ENCODE results near the gene ZMIZ1.

The ZMIZ1 gene

DNA sequence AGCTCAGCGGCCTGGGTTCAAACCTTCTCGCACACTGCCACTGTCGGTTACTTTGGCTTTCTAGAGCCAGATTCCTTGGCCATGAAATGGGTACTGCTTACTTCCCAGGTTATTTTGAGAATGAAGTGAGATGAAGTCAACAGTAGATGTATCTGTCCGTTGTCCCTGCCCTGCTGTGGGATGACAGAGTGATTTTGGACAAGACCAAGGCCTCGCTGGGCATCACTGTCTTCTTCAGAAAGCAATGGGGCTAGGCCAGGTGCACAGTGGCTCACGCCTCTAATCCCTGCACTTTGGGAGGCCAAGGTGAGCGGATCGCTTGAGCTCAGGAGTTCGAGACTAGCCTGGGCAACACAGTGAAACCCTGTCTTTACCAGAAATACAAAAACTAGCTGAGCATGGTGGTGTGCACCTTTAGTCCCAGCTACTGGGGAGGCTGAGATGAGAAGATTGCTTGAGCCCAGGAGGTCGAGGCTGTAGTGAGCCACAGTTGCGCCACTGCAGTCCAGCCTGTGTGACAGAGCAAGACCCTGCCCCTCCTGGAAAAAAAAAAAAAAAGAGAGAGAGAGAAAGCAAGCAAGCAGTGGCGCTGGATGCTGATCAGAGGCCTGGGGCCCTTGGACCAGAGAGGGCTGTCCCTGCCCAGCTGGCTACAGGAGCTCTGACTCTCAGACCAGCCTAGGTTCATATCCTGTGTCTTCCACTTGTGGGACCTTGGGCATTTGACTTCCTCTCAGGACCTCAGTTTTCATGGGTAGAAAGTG is 25.8 kb downstream of the ZMIZ1 start:
- TF ChIP-seq, protein P1, sequence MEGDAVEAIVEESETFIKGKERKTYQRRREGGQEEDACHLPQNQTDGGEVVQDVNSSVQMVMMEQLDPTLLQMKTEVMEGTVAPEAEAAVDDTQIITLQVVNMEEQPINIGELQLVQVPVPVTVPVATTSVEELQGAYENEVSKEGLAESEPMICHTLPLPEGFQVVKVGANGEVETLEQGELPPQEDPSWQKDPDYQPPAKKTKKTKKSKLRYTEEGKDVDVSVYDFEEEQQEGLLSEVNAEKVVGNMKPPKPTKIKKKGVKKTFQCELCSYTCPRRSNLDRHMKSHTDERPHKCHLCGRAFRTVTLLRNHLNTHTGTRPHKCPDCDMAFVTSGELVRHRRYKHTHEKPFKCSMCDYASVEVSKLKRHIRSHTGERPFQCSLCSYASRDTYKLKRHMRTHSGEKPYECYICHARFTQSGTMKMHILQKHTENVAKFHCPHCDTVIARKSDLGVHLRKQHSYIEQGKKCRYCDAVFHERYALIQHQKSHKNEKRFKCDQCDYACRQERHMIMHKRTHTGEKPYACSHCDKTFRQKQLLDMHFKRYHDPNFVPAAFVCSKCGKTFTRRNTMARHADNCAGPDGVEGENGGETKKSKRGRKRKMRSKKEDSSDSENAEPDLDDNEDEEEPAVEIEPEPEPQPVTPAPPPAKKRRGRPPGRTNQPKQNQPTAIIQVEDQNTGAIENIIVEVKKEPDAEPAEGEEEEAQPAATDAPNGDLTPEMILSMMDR (IDR thresholded peaks at IDR 0.05; ENCODE audit: low read depth, low read length): no peak
- H3K4me3 ChIP-seq (replicated peaks in 1 of 2; ENCODE audit: low read depth in 2 of 2, low read length in 2 of 2): no peak overlapping the region
- DNase-seq (ENCODE audit: low read depth in 2 of 2): no peak

DNA sequence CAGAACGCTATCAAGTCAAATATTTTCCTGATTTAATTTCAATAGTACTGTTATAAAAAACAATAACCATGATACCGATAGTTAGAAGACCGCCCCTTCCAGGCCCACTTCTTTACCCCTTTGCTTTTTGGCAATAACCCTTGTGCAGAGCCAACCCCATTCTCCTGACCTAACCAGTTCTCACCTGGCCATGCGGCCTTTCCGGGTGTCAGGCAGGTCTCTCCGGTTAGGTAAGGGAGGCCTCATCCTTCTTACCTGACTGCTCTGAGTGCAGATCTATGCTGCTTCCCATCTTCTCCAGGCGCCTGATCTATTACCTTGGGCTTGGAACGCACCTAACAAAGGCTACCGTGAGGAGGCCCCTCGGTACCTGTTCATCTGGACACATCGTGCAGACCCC is 26.6 kb downstream of the ZMIZ1 start:
- DNase-seq (ENCODE audit: low read depth in 2 of 2): no peak
- TF ChIP-seq, protein P1 (IDR thresholded peaks at IDR 0.05; ENCODE audit: low read depth, low read length): no peak
- H3K4me3 ChIP-seq (replicated peaks in 1 of 2; ENCODE audit: low read depth in 2 of 2, low read length in 2 of 2): no peak overlapping the region

DNA sequence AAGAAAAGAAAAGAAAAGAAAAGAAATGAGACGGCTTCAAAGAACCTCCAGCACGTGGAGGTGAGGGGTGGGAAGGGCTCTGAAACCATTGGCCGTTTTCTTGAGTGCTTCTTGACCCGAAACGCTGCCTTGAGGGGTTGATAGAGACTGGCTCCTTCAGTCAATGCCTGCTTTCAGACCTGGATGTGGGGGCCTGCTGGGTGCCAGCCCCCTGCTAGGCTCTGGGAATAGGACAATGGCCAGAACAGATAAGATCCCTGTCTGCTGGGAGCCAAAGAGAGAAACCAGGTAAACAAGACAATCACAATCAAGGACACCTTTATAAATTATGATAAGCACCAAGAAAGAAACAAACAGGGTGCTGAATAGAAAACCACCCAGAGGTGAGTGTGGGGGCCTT is 27.7 kb downstream of the ZMIZ1 start:
- DNase-seq (ENCODE audit: low read depth in 2 of 2): no peak
- H3K4me3 ChIP-seq (replicated peaks in 1 of 2; ENCODE audit: low read depth in 2 of 2, low read length in 2 of 2): no peak overlapping the region
- TF ChIP-seq, protein P1 (IDR thresholded peaks at IDR 0.05; ENCODE audit: low read depth, low read length): no peak

DNA sequence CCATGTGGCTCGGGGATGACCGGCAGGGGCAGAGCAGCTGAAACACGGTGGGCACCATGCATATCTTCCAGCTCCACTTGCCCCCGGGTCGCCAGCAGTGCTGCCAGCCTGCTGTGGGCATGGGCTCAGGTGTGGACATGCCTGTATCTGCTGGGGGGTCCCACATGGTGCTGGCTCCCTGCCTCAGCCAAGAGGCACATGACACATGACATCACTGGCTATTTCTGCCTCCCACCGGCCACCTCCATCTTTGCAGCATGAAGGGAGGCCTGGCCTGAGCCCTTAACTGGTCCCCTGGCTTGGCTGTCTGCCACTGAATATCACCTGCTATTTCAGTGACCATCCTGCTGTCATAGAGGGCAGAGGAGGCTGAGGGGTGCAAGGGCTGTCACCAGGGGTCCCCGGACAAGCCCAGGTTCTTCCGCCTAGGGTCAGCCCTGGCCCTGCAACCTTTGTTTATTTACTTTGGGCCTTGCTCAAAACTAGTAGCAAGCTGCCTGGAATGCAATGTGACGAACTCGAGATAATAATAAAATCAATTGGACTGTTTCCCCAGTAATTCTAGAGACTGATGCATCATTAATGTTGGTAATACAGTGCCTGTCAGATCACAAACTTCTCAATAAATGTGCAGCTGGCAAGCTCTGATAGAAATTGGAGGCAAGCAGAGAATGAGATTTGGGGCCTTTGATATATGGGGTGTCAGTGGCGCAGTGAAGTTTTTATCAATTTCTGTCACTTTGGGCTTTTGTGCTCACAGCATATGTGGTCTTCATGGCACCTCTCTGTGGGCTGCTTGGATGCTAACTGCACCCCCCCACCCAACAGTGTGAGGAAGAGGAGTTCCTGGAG is 28.5 kb downstream of the ZMIZ1 start:
- no peak for DNase-seq (ENCODE audit: low read depth in 2 of 2)
- TF ChIP-seq, protein P1 (IDR thresholded peaks at IDR 0.05; ENCODE audit: low read depth, low read length): no peak
- H3K4me3 ChIP-seq (replicated peaks in 1 of 2; ENCODE audit: low read depth in 2 of 2, low read length in 2 of 2): no peak overlapping the region

DNA sequence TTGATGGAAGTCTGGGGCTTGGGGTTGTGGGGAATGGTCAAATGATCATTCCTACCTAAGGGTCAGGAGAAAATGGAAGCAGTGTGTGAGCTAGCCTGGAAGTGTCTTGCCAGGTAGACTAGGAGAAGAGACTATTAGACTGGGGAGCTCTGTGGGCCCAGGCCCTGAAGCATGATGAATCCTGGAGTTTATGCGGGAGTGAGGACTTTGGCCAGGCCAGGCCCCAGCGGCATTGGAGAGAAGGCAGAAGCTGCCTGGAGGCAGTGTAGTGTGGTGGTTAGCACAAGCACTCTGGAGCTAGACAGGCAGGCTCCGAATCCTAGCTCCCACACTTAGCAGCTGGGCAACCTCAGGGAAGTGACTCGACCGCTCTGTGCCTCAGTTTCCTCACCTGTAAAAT is 29.3 kb downstream of the ZMIZ1 start:
- TF ChIP-seq, protein P1 (IDR thresholded peaks at IDR 0.05; ENCODE audit: low read depth, low read length): no peak
- DNase-seq (ENCODE audit: low read depth in 2 of 2): no peak
- no peak overlapping the region for H3K4me3 ChIP-seq (replicated peaks in 1 of 2; ENCODE audit: low read depth in 2 of 2, low read length in 2 of 2)

DNA sequence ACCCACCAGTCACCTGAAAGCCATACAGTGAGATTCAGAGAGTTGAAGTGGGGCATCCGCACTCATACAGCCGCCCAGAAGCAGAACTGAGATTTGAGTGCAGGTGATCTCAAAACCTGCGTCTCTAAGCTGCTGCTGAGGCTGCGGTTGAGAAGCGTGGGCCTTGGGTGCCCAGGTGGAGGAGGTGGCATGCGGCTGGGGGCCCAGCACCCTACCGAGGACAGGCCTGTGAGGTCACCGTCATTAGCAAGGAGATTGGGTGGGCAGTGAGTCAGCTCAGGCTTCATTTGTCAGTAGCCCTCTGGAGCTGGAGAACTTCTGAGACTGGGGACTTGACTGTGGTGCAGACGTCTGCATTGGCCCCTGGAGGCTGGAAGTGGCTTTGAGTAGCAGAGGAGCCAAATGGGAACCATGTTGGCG is 29.8 kb downstream of the ZMIZ1 start:
- no peak overlapping the region for H3K4me3 ChIP-seq (replicated peaks in 1 of 2; ENCODE audit: low read depth in 2 of 2, low read length in 2 of 2)
- TF ChIP-seq, protein P1 (IDR thresholded peaks at IDR 0.05; ENCODE audit: low read depth, low read length): no peak
- no peak for DNase-seq (ENCODE audit: low read depth in 2 of 2)

Measured in cardiac fibroblast (primary cell).